DND-41 (cell line): Measurements from ENCODE around the gene SRRM4.

Source experiments
- ATAC-seq: fragments of 200-7000 bp; cut with Tn5 transposase; 3 replicates; pipeline ENCODE4 v1.9.1; 2021; ENCODE audit warnings: low read depth; ENCODE audit not compliant: insufficient read depth
- DNase-seq: peaks from one replicate; pipeline ENCODE4 v3.0.0-alpha.2; 2020
- H2AFZ ChIP-seq: 2 replicates; pipeline ENCODE4 v1.6.0; 2012; ENCODE audit warnings: low read depth, low read length
- H3K27ac ChIP-seq: 2 replicates; pipeline ENCODE4 v1.5.1; 2012; ENCODE audit warnings: low read length, inconsistent platforms
- H3K27me3 ChIP-seq: fragments of 200-600 bp; sonication (generic); 2 replicates; pipeline ENCODE4 v1.6.0; 2012; ENCODE audit warnings: low read length, mild to moderate bottlenecking, inconsistent platforms; ENCODE audit not compliant: insufficient read depth, poor library complexity
- H3K36me3 ChIP-seq: 2 replicates; pipeline ENCODE4 v1.5.1; 2012; ENCODE audit warnings: low read length, inconsistent platforms; ENCODE audit not compliant: insufficient read depth
- H3K4me1 ChIP-seq: 2 replicates; pipeline ENCODE4 v1.5.1; 2012; ENCODE audit warnings: mild to moderate bottlenecking, low read length; ENCODE audit not compliant: insufficient read depth
- H3K4me2 ChIP-seq: 2 replicates; pipeline ENCODE4 v1.6.0; 2012; ENCODE audit warnings: mild to moderate bottlenecking, moderate library complexity, low read length, inconsistent platforms; ENCODE audit not compliant: insufficient read depth
- H3K4me3 ChIP-seq, 2 experiments: fragments of 200-600 bp in 1 of 2; shearing (Covaris generic) in 1 of 2; 2 replicates each; pipeline ENCODE4 v1.5.1; 2012 to 2016; ENCODE audit warnings: inconsistent platforms in 2 of 2, low read length in 2 of 2, mild to moderate bottlenecking in 2 of 2, low read depth in 1 of 2, moderate library complexity in 1 of 2
- H3K79me2 ChIP-seq: 2 replicates; pipeline ENCODE4 v1.6.0; 2012; ENCODE audit warnings: low read length, inconsistent platforms; ENCODE audit not compliant: insufficient read depth
- H3K9ac ChIP-seq: 2 replicates; pipeline ENCODE4 v1.6.0; 2012; ENCODE audit warnings: low read depth, mild to moderate bottlenecking, inconsistent platforms, low read length, moderate library complexity
- H3K9me3 ChIP-seq: 2 replicates; pipeline ENCODE4 v1.5.1; 2012; ENCODE audit warnings: low read length, moderate library complexity, mild to moderate bottlenecking, inconsistent platforms; ENCODE audit not compliant: insufficient read depth, severe bottlenecking
- H4K20me1 ChIP-seq: 2 replicates; pipeline ENCODE4 v1.6.0; 2012; ENCODE audit warnings: low read length; ENCODE audit not compliant: insufficient read depth
- EZH2 ChIP-seq: IDR thresholded peaks from 3 replicates; pipeline ENCODE4 v1.6.1; 2012; ENCODE audit warnings: borderline replicate concordance, low read depth, mild to moderate bottlenecking, moderate library complexity, low read length, inconsistent platforms; ENCODE audit not compliant: severe bottlenecking
- TF ChIP-seq, protein P1 (sequence below): IDR thresholded peaks from 2 replicates; pipeline ENCODE4 v1.5.1; 2012; ENCODE audit warnings: borderline replicate concordance, low read length, moderate library complexity, mild to moderate bottlenecking; ENCODE audit not compliant: poor library complexity, severe bottlenecking; ENCODE audit errors: extremely low read depth

The SRRM4 gene

DNA sequence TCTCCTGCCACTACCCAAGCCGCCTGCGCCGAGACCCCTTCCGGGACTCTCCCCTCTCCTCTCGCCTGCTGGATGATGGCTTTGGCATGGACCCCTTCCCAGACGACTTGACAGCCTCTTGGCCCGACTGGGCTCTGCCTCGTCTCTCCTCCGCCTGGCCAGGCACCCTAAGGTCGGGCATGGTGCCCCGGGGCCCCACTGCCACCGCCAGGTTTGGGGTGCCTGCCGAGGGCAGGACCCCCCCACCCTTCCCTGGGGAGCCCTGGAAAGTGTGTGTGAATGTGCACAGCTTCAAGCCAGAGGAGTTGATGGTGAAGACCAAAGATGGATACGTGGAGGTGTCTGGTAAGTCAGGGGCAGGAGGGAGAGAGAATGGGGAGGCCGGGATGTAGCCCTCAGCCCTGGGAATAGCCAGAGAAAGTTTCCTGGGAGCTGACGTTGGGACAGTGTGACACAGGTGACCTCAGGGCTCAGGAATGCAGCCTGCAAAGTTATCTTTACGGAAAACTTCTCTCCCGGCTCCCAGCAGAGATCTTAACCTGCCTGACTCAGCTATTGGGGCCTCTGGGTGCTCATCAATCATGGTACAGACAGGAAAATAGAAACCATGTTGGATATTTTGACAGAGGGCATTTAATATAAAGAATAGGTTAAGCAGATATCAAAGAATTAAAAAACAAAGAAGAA lies 198.1 kb downstream of the SRRM4 start:
- no peaks in the 10 kb centered on the region for H4K20me1 ChIP-seq
- no peak for ATAC-seq
- no peaks in the 10 kb centered on the region for H3K79me2 ChIP-seq
- no peak for DNase-seq
- no peak overlapping the region for H3K9ac ChIP-seq
- no peaks in the 10 kb centered on the region for H3K27me3 ChIP-seq
- TF ChIP-seq EZH2: no peak
- TF ChIP-seq, protein P1, sequence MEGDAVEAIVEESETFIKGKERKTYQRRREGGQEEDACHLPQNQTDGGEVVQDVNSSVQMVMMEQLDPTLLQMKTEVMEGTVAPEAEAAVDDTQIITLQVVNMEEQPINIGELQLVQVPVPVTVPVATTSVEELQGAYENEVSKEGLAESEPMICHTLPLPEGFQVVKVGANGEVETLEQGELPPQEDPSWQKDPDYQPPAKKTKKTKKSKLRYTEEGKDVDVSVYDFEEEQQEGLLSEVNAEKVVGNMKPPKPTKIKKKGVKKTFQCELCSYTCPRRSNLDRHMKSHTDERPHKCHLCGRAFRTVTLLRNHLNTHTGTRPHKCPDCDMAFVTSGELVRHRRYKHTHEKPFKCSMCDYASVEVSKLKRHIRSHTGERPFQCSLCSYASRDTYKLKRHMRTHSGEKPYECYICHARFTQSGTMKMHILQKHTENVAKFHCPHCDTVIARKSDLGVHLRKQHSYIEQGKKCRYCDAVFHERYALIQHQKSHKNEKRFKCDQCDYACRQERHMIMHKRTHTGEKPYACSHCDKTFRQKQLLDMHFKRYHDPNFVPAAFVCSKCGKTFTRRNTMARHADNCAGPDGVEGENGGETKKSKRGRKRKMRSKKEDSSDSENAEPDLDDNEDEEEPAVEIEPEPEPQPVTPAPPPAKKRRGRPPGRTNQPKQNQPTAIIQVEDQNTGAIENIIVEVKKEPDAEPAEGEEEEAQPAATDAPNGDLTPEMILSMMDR: no peak
- H3K36me3 ChIP-seq: no peaks in the 10 kb centered on the region
- no peak overlapping the region for H3K4me2 ChIP-seq
- H3K9me3 ChIP-seq: no peaks in the 10 kb centered on the region
- no peak overlapping the region for H3K4me3 ChIP-seq
- H3K4me1 ChIP-seq: no peaks in the 10 kb centered on the region
- no peak overlapping the region for H3K27ac ChIP-seq
- H2AFZ ChIP-seq: no peak overlapping the region

DNA sequence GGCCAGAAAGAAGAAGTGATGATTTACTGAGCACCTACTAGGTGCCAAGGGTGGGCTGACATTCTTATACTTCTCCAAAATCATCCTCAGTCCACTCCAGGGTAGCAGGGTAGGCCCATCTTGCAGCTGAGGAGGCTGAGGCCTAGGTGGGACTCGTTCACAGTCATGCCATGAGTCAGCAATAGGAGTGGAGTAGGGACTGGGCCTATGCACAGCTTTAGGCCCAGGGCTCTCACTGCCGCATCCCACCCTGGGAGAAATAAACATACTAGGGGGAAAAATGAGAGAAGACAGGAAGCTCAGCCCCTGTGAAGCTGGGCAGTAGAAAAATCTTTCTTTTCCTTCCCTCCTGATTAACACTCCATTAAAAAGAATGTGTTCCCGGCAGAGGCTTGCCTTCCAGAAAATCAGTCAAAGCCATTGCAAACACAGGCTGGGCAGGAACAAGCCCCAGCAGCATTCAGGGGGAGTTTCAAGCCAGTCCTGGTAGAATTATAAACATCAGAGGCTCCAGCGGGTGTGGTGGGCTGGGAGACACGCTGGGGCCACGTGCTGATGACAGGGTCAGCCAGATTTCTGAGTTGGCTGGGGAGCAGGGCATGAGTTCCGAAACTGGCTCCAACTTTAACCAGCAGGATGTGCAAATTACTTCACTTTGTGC lies 199.2 kb downstream of the SRRM4 start:
- Histone ChIP-seq H3K27ac (no peak overlapping the region), H3K36me3 (no peaks in the 10 kb centered on the region), H3K27me3 (no peaks in the 10 kb centered on the region), H2AFZ (no peak overlapping the region), H3K9me3 (no peaks in the 10 kb centered on the region), H3K9ac (no peak overlapping the region), H3K79me2 (no peaks in the 10 kb centered on the region), H4K20me1 (no peaks in the 10 kb centered on the region), H3K4me2 (no peak overlapping the region), H3K4me1 (no peaks in the 10 kb centered on the region), H3K4me3 (no peak overlapping the region)
- TF ChIP-seq, protein P1: no peak
- no peak for TF ChIP-seq EZH2
- no peak for ATAC-seq
- no peak for DNase-seq

DNA sequence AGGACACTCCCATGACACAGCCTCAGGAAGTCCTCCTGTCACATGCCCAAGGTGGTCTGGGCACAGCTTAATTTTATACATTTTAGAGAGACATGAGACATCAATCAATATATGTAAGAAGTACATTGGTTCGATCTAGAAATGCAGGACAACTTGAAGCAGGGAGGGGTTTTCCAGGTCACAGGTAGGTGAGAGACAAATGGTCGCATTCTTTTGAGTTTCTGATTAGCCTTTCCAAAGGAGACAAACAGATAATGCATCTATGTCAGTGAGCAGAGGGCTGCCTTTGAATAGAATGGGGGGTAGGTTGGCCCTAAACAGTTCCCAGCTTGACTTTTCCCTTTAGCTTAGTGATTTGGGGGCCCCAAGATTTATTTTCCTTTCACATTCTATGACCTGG lies 199.9 kb downstream of the SRRM4 start:
- no peaks in the 10 kb centered on the region for H3K27me3 ChIP-seq
- no peak for ATAC-seq
- H3K9ac ChIP-seq: no peak overlapping the region
- no peak for DNase-seq
- TF ChIP-seq, protein P1: no peak
- no peak for TF ChIP-seq EZH2
- no peak overlapping the region for H3K27ac ChIP-seq
- H3K79me2 ChIP-seq: no peaks in the 10 kb centered on the region
- H3K9me3 ChIP-seq: no peaks in the 10 kb centered on the region
- no peaks in the 10 kb centered on the region for H3K36me3 ChIP-seq
- no peaks in the 10 kb centered on the region for H3K4me1 ChIP-seq
- no peak overlapping the region for H2AFZ ChIP-seq
- no peak overlapping the region for H3K4me2 ChIP-seq
- no peaks in the 10 kb centered on the region for H4K20me1 ChIP-seq
- H3K4me3 ChIP-seq: no peak overlapping the region
